Left ventricle myocardium superior (tissue), 1 donor: ENCODE data around the gene CASQ1. TPM values are rescaled to one million over a fixed set of nuclear protein-coding genes. Genes with fewer than 3 reads are reported as not detected.
A peak's percentile ranks its signal among the peaks of the same experiment; 100 is the strongest.

Source experiments
- ATAC-seq: fragments of 200-7000 bp; cut with Tn5 transposase; one replicate; pipeline ENCODE4 v1.9.1; 2020; ENCODE audit warnings: mild to moderate bottlenecking, moderate library complexity
- DNase-seq: peaks from one replicate; pipeline ENCODE4 v3.0.0-alpha.2; 2020
- intact Hi-C: fragments of 100-400 bp; cut with micrococcal nuclease; formaldehyde crosslinking; loops from one replicate; pipeline ENCODE4 v1.11.0; 2022
- total RNA-seq: library from RNA; stranded (reverse); fragmentation: NEBNext Ultra II Directional; extraction: Animal tissue kit (Norgen Biotek cat#: 25700); gene quantifications from one replicate; pipeline ENCODE4 v1.2.1, GENCODE V29; 2021
- donor health status: DM: no; HTN: yes; CAD: no; lungs with severe emphysema.

The CASQ1 gene
- total RNA-seq, 1 donor from 2014 or later, result 20.0 TPM

GRCh38 chr1:160217481-160218051 is 27.2 kb downstream of the CASQ1 start:
- intact Hi-C loops, result no loop called here
- no peak for DNase-seq
- ATAC-seq, result peak; percentile 9

GRCh38 chr1:160219062-160219929 is 28.9 kb downstream of the CASQ1 start:
- ATAC-seq (peak; percentile 85), DNase-seq (no peak)
- intact Hi-C loops, result no loop called here

GRCh38 chr1:160220301-160220700 is 29.9 kb downstream of the CASQ1 start:
- DNase-seq (no peak), ATAC-seq (no peak)
- intact Hi-C loops, result no loop called here

GRCh38 chr1:160221089-160221488 is 30.7 kb downstream of the CASQ1 start:
- intact Hi-C loops, result no loop called here

GRCh38 chr1:160222546-160222945 is 32.2 kb downstream of the CASQ1 start:
- ATAC-seq, result no peak
- DNase-seq, result no peak
- intact Hi-C loops, result no loop called here

More at GRCh38 chr1:160221089-160221488, 30.7 kb downstream of the CASQ1 start:
- ATAC-seq, result no peak
- DNase-seq, result no peak

- no peak for DNase-seq
- intact Hi-C loops, result no loop called here
Observed at GRCh38 chr1:160224606-160225005, 34.2 kb downstream of the CASQ1 start.

GRCh38 chr1:160225345-160225744 is 35.0 kb downstream of the CASQ1 start:
- intact Hi-C loops, result no loop called here
- DNase-seq, result no peak
- no peak for ATAC-seq

More at GRCh38 chr1:160224606-160225005, 34.2 kb downstream of the CASQ1 start:
- no peak for ATAC-seq

- ATAC-seq (peak; percentile 66), DNase-seq (no peak)
- intact Hi-C loops, result no loop called here
Observed at GRCh38 chr1:160226623-160227022, 36.2 kb downstream of the CASQ1 start.

GRCh38 chr1:160227034-160227433 is 36.7 kb downstream of the CASQ1 start:
- no peak for ATAC-seq
- intact Hi-C loops, result no loop called here
- DNase-seq, result no peak

- no peak for DNase-seq
- ATAC-seq, result no peak
- intact Hi-C loops, result no loop called here
Observed at GRCh38 chr1:160227561-160227960, 37.2 kb downstream of the CASQ1 start.

- intact Hi-C loops, result no loop called here
- no peak for DNase-seq
- no peak for ATAC-seq
Observed at GRCh38 chr1:160228431-160228830, 38.1 kb downstream of the CASQ1 start.

GRCh38 chr1:160232911-160233310 is 42.5 kb downstream of the CASQ1 start:
- intact Hi-C loops, result no loop called here
- ATAC-seq (no peak), DNase-seq (no peak)

GRCh38 chr1:160236806-160237205 is 46.4 kb downstream of the CASQ1 start:
- intact Hi-C loops, result no loop called here
- no peak for ATAC-seq
- no peak for DNase-seq

- intact Hi-C loops, result no loop called here
- DNase-seq, result no peak
- no peak for ATAC-seq
Observed at GRCh38 chr1:160237558-160237957, 47.2 kb downstream of the CASQ1 start.

GRCh38 chr1:160238408-160238807 is 48.0 kb downstream of the CASQ1 start:
- intact Hi-C loops, result no loop called here
- ATAC-seq (peak; percentile 64), DNase-seq (no peak)

- DNase-seq (no peak), ATAC-seq (no peak)
- intact Hi-C loops, result no loop called here
Observed at GRCh38 chr1:160239582-160240299, 49.4 kb downstream of the CASQ1 start.

GRCh38 chr1:160243767-160244166 is 53.4 kb downstream of the CASQ1 start:
- DNase-seq (no peak), ATAC-seq (peak; percentile 45)
- intact Hi-C loops, result no loop called here

- intact Hi-C loops, result no loop called here
Observed at GRCh38 chr1:160244209-160244608, 53.8 kb downstream of the CASQ1 start.

GRCh38 chr1:160245434-160245833 is 55.1 kb downstream of the CASQ1 start:
- DNase-seq (no peak), ATAC-seq (no peak)
- intact Hi-C loops, result no loop called here

More at GRCh38 chr1:160244209-160244608, 53.8 kb downstream of the CASQ1 start:
- DNase-seq (no peak), ATAC-seq (peak; percentile 54)

- DNase-seq, result no peak
- intact Hi-C loops, result no loop called here
- ATAC-seq, result peak; percentile 60
Observed at GRCh38 chr1:160247053-160247452, 56.7 kb downstream of the CASQ1 start.
